BE2C (cell line): ENCODE results near the gene PDE6B.

ENCODE experiments used
- DNase-seq: peaks from one replicate; pipeline ENCODE4 v3.0.0-alpha.2; 2020
- H3K27me3 ChIP-seq: fragments of 250-450 bp; sonication (Bioruptor Pico); 2 replicates; pipeline ENCODE4 v1.5.1; 2020; ENCODE audit warnings: mild to moderate bottlenecking
- H3K36me3 ChIP-seq: fragments of 250-450 bp; sonication (Bioruptor Pico); 2 replicates; pipeline ENCODE4 v1.5.1; 2020; ENCODE audit warnings: mild to moderate bottlenecking
- H3K4me1 ChIP-seq: fragments of 250-450 bp; sonication (Bioruptor Pico); 2 replicates; pipeline ENCODE4 v1.5.1; 2020
- H3K4me3 ChIP-seq: 2 replicates; pipeline ENCODE4 v1.5.1; 2011; ENCODE audit warnings: low read depth, low read length
- H3K9me3 ChIP-seq: fragments of 250-450 bp; sonication (Bioruptor Pico); 2 replicates; pipeline ENCODE4 v1.5.1; 2020
- CTCF ChIP-seq: IDR thresholded peaks from 2 replicates; pipeline ENCODE4 v1.5.1; 2012; ENCODE audit warnings: mild to moderate bottlenecking, low read depth, low read length

The PDE6B gene

GRCh38 chr4:651884-652642 is 26.7 kb downstream of the PDE6B start:
- no peak for DNase-seq
- H3K4me1 ChIP-seq: no peaks in the 10 kb centered on the region
- peaks cover 12% of the 10 kb centered on the region for H3K27me3 ChIP-seq
- TF ChIP-seq CTCF: no peak
- H3K9me3 ChIP-seq: no peaks in the 10 kb centered on the region; the same call in 1 of the 2 replicates
- no peaks in the 10 kb centered on the region for H3K36me3 ChIP-seq
- H3K4me3 ChIP-seq: no peak overlapping the region

GRCh38 chr4:653080-653821 is 27.9 kb downstream of the PDE6B start:
- Histone ChIP-seq H3K4me3 (no peak overlapping the region), H3K4me1 (no peaks in the 10 kb centered on the region), H3K36me3 (no peaks in the 10 kb centered on the region), H3K9me3 (no peaks in the 10 kb centered on the region; the same call in 1 of the 2 replicates), H3K27me3 (peaks cover 12% of the 10 kb centered on the region)
- TF ChIP-seq CTCF: no peak
- no peak for DNase-seq

- Histone ChIP-seq H3K4me3 (no peak overlapping the region), H3K27me3 (peaks cover 12% of the 10 kb centered on the region), H3K9me3 (no peaks in the 10 kb centered on the region; the same call in 1 of the 2 replicates), H3K36me3 (no peaks in the 10 kb centered on the region), H3K4me1 (no peaks in the 10 kb centered on the region)
- DNase-seq: no peak
- TF ChIP-seq CTCF: no peak
These were observed 28.6 kb downstream of the PDE6B start for GRCh38 chr4:653831-654502.

- no peak overlapping the region for H3K4me3 ChIP-seq
- no peaks in the 10 kb centered on the region; the same call in 1 of the 2 replicates for H3K9me3 ChIP-seq
- H3K36me3 ChIP-seq: no peaks in the 10 kb centered on the region
- H3K4me1 ChIP-seq: no peaks in the 10 kb centered on the region
- H3K27me3 ChIP-seq: peaks cover 12% of the 10 kb centered on the region
- no peak for DNase-seq
- no peak for TF ChIP-seq CTCF
These were observed 29.1 kb downstream of the PDE6B start for GRCh38 chr4:654503-654845.

- Histone ChIP-seq H3K27me3 (peaks cover 12% of the 10 kb centered on the region), H3K36me3 (no peaks in the 10 kb centered on the region), H3K4me1 (no peaks in the 10 kb centered on the region), H3K9me3 (no peaks in the 10 kb centered on the region; the same call in 1 of the 2 replicates), H3K4me3 (no peak overlapping the region)
- DNase-seq: no peak
- TF ChIP-seq CTCF: no peak
These were observed 29.6 kb downstream of the PDE6B start for GRCh38 chr4:654871-655463.
